Thyroid gland (tissue), 4 donors: ENCODE measurements around the gene ADORA2A. TPM values are rescaled to one million over a fixed set of nuclear protein-coding genes. Genes with fewer than 3 reads are reported as not detected.
A peak's percentile ranks its signal among the peaks of the same experiment; 100 is the strongest.

Source experiments
- DNase-seq, 2 donors: peaks; one replicate each; pipeline ENCODE4 v3.0.0-alpha.2; 2019
- H3K27ac ChIP-seq, 3 donors: fragments of 200-600 bp; sonication (generic); 1 replicate in 2 of 3; 2 replicates in 1 of 3; pipeline ENCODE4 v1.5.1; 2016 to 2019; ENCODE audit warnings: mild to moderate bottlenecking in 1 of 3, moderate library complexity in 1 of 3
- H3K27me3 ChIP-seq: fragments of 200-600 bp; sonication (generic); one replicate; pipeline ENCODE4 v1.5.1; 2019
- H3K36me3 ChIP-seq, 2 donors: fragments of 200-600 bp; sonication (generic); one replicate each; pipeline ENCODE4 v1.5.1; 2016 to 2019
- H3K4me1 ChIP-seq, 2 donors: fragments of 200-600 bp; sonication (generic); one replicate each; pipeline ENCODE4 v1.5.1; 2017 to 2019
- H3K4me3 ChIP-seq, 3 donors: fragments of 200-600 bp; sonication (generic); replicated peaks in 1 of 3; 1 replicate in 2 of 3; 2 replicates in 1 of 3; pipeline ENCODE4 v1.5.1; 2016; ENCODE audit warnings: mild to moderate bottlenecking in 1 of 3
- H3K9me3 ChIP-seq: fragments of 200-600 bp; sonication (generic); one replicate; pipeline ENCODE4 v1.5.1; 2017
- CTCF ChIP-seq, 6 experiments: fragments of 200-600 bp in 3 of 6; fragments of 450-650 bp in 3 of 6; sonication (generic) in 3 of 6; IDR thresholded peaks; one replicate each; pipeline ENCODE4 v1.5.1; 2016 to 2019; ENCODE audit warnings: antibody characterized with exemption in 6 of 6, mild to moderate bottlenecking in 2 of 6, inconsistent platforms in 1 of 6, moderate library complexity in 1 of 6
- POLR2A ChIP-seq, 2 donors: fragments of 450-650 bp; IDR thresholded peaks; one replicate each; pipeline ENCODE4 v1.6.1; 2017; ENCODE audit warnings: antibody characterized with exemption in 2 of 2, mild to moderate bottlenecking in 2 of 2, moderate library complexity in 1 of 2
- WGBS, 2 donors: methylation state at CpG; one replicate each; pipeline ENCODE4 v1.1.5; 2017; 5-methylcytosine and 5-hydroxymethylcytosine counted together
- intact Hi-C: fragments of 100-400 bp; cut with DNase I; formaldehyde crosslinking; loops from one replicate; pipeline ENCODE4 v1.15.1; 2023
- total RNA-seq, 4 donors: library from RNA; depleted of rRNA; stranded (reverse); fragments of >200 nt; gene quantifications; one replicate each; pipeline ENCODE4 v1.2.3, GENCODE V29; 2016

ADORA2A gene
- total RNA-seq: 1 to 10 TPM; 1.4 to 3.0 (median 2.5) TPM

DNA sequence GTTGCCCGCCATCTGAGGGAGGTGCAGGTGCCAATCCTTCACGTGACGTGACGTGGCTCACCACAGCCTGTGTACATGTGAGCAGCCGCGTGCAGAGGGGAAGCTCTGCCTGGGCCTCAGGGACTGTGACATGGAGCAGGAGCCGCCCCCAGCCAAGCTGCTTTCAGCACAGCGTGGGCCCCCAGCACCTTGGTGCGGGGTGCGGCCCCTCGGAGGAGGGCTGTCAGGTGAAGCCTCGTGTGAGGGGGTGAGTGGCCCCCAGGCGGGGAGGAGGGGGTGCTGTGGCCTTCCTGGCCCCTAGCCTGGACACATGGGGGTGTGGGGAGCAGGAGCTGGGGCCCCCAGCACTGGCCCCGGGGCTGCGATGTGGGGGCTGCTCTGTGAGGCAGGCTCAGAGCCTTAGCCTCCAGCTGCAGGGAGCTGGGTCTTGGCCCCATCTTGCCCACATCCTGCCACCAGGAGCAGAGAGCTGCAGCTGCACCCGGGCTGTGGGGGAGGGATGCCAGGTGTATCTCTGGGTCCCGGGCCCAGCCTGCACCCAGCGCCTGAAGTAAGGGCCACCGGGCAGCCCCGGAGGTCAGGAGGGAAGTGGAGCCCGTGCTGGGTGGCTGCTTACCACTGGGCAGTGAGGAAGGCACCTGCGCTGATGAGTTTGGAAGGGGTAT lies at the start of gene ADORA2A:
ADORA2A (plus strand) TSS at position 100 of the 665 bp plus-strand sequence. CDS start 5,806 bp downstream, outside the sequence.
- Histone ChIP-seq H3K4me3 (no peak within 1 kb of the TSS), H3K27me3 (no peaks in the 10 kb centered on the region), H3K36me3 (no peaks in the 10 kb centered on the region), H3K27ac (no peak within 1 kb of the TSS), H3K4me1 (peaks cover 19 to 30% of the 10 kb centered on the region in 2 donors), H3K9me3 (no peaks in the 10 kb centered on the region)
- WGBS, 2 donors: 77 to 100% methylated on average over 4 to 17 of the region's 22 CpGs
- peak in 1 of 2 donors; percentile 40 for DNase-seq
- intact Hi-C loops: no loop called here
- TF ChIP-seq POLR2A (IDR thresholded peaks at IDR 0.05) (no peak), CTCF (IDR thresholded peaks at IDR 0.05) (no peak)

- WGBS, 2 donors: 85 to 87% methylated on average over 2 of the region's 2 CpGs
- Histone ChIP-seq H3K9me3 (no peaks in the 10 kb centered on the region), H3K4me1 (no peaks in the 10 kb centered on the region), H3K36me3 (peaks cover 0 to 13% of the 10 kb centered on the region in 2 donors), H3K4me3 (no peak overlapping the region), H3K27me3 (no peaks in the 10 kb centered on the region), H3K27ac (no peak overlapping the region)
- no peak for DNase-seq
- TF ChIP-seq CTCF (IDR thresholded peaks at IDR 0.05) (no peak), POLR2A (IDR thresholded peaks at IDR 0.05) (no peak)
- intact Hi-C loops: no loop called here
These were observed 47.9 kb upstream of the ADORA2A start for GRCh38 chr22:24379536-24379935.

DNA sequence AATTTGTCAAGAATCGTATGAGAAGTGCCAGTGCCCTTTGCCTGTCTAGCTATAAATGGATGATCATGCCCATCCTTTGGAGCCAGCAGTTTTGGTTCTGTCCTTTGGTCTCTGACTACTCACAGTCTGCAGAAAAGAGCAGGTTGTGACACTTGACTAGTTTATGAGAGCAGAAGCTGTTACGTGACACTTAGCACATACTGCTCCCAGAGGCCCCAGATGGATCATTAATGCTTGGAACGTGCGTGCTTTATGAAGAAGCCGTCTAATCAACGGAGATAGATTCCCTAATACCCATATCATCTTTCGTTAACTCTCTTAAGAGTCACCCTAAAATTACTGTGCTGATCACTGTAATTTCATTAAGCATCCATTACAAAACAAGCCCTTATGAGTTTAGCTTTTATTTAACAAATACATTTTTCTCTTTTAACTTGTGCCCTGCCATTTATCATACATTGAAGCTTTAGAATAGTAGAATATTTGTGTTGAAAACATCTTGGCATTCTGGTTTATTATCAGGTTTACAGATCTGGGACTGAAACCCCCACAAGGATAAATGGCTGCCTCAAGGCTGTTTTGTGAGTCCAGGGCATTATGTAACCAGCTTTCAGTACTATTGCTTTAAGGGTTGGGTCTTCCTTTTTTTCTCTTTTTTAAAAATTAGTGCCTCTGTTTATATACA lies 47.0 kb upstream of the ADORA2A start:
- H3K36me3 ChIP-seq: peaks cover 0 to 13% of the 10 kb centered on the region in 2 donors

DNA sequence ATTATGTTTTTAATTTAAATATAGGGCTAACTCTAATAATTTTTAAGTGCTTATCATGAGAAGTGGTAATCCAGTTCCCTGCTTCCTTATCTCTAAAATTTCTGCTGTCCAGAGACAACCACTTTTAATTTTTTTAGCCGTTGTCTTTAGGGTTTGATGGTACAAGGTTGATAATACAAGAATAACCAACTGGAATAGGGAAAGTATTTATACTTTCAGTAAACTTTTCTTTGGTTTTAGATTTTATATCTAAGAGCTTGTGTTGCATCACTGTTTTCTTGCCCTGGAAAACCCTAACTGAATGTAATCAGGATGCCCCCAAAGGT lies 46.5 kb upstream of the ADORA2A start:
- no peaks in the 10 kb centered on the region for H3K9me3 ChIP-seq
- no peak overlapping the region for H3K4me3 ChIP-seq
- H3K27me3 ChIP-seq: no peaks in the 10 kb centered on the region
- TF ChIP-seq POLR2A (IDR thresholded peaks at IDR 0.05): no peak
- TF ChIP-seq CTCF (IDR thresholded peaks at IDR 0.05): no peak
- no peak for DNase-seq
- H3K36me3 ChIP-seq: peaks cover 0 to 13% of the 10 kb centered on the region in 2 donors
- intact Hi-C loops: no loop called here
- H3K4me1 ChIP-seq: no peaks in the 10 kb centered on the region
- WGBS, 2 donors: 91 to 92% methylated on average over 1 of the region's 1 CpG
- H3K27ac ChIP-seq: no peak overlapping the region

More for the DNA sequence above, 47.0 kb upstream of the ADORA2A start:
- intact Hi-C loops: no loop called here
- Histone ChIP-seq H3K27ac (no peak overlapping the region), H3K4me1 (no peaks in the 10 kb centered on the region), H3K9me3 (no peaks in the 10 kb centered on the region), H3K4me3 (no peak overlapping the region), H3K27me3 (no peaks in the 10 kb centered on the region)
- WGBS, 2 donors: 86 to 92% methylated on average over 7 of the region's 7 CpGs
- no peak for DNase-seq
- TF ChIP-seq CTCF (IDR thresholded peaks at IDR 0.05) (no peak), POLR2A (IDR thresholded peaks at IDR 0.05) (no peak)

DNA sequence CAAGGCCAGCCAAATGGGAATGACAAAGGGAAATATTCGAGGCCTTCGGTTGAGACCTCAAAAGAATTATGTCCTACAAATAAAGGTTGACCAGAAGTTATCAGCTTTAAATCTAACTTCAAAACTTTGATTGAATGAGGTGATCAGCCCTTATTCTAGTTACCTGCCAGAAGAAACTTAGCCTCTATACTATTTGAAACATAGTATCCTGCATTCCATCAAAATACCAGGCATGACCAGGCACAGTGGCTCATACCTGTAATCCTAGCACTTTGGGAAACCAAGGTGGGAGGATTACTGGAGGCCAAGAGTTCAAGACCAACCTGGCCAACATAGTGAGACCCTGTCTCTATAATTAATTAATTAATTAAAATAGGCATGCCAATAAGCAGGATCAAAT lies 44.3 kb upstream of the ADORA2A start:
- WGBS, 2 donors: 94 to 96% methylated on average over 2 of the region's 2 CpGs
- Histone ChIP-seq H3K4me3 (no peak overlapping the region), H3K36me3 (peaks cover 0 to 6% of the 10 kb centered on the region in 2 donors), H3K27me3 (no peaks in the 10 kb centered on the region), H3K27ac (no peak overlapping the region), H3K4me1 (no peaks in the 10 kb centered on the region), H3K9me3 (no peaks in the 10 kb centered on the region)
- no peak for TF ChIP-seq CTCF (IDR thresholded peaks at IDR 0.05)
- no peak for TF ChIP-seq POLR2A (IDR thresholded peaks at IDR 0.05)
- no peak for DNase-seq
- intact Hi-C loops: no loop called here
